Endodermal cell (in vitro differentiated cells): ENCODE results near the gene NUBPL. TPM values are rescaled to one million over a fixed set of nuclear protein-coding genes. Genes with fewer than 3 reads are reported as not detected.

Experiments
- DNase-seq: peaks from one replicate; pipeline ENCODE4 v3.0.0-alpha.2; 2017
- H3K27ac ChIP-seq: 2 replicates; pipeline ENCODE4 v1.5.1; 2013; ENCODE audit warnings: mild to moderate bottlenecking, low read depth, low read length, moderate library complexity
- H3K27me3 ChIP-seq: 2 replicates; pipeline ENCODE4 v1.6.1; 2013; ENCODE audit warnings: mild to moderate bottlenecking, low read length, moderate library complexity; ENCODE audit not compliant: insufficient read depth, control insufficient read depth, poor library complexity, severe bottlenecking
- H3K36me3 ChIP-seq: 2 replicates; pipeline ENCODE4 v1.7.0; 2013; ENCODE audit warnings: mild to moderate bottlenecking, low read length, moderate library complexity; ENCODE audit not compliant: control insufficient read depth, insufficient read depth
- H3K4me1 ChIP-seq: one replicate; pipeline ENCODE4 v1.7.0; 2013; ENCODE audit warnings: low read length; ENCODE audit not compliant: control insufficient read depth, insufficient read depth
- H3K4me3 ChIP-seq: 2 replicates; pipeline ENCODE4 v1.5.1; 2013; ENCODE audit warnings: mild to moderate bottlenecking, low read length, moderate library complexity
- H3K9ac ChIP-seq: 2 replicates; pipeline ENCODE4 v1.6.1; 2013; ENCODE audit warnings: mild to moderate bottlenecking, low read length, moderate library complexity; ENCODE audit not compliant: poor library complexity, severe bottlenecking; ENCODE audit errors: extremely low read depth
- H3K9me3 ChIP-seq: 2 replicates; pipeline ENCODE4 v1.6.1; 2013; ENCODE audit warnings: mild to moderate bottlenecking, low read length, moderate library complexity; ENCODE audit not compliant: control insufficient read depth
- H3K27ac Mint-ChIP-seq: 2 replicates; pipeline ENCODE4 v1.8.0; 2020; ENCODE audit warnings: mixed read lengths
- H3K27me3 Mint-ChIP-seq: 2 replicates; pipeline ENCODE4 v1.8.0; 2021; ENCODE audit warnings: mild to moderate bottlenecking, mixed read lengths; ENCODE audit not compliant: insufficient read depth
- H3K36me3 Mint-ChIP-seq: 2 replicates; pipeline ENCODE4 v1.8.0; 2020; ENCODE audit warnings: low read depth, mixed read lengths
- H3K4me1 Mint-ChIP-seq: 2 replicates; pipeline ENCODE4 v1.8.0; 2020; ENCODE audit warnings: mixed read lengths
- H3K4me3 Mint-ChIP-seq: 2 replicates; pipeline ENCODE4 v1.8.0; 2020; ENCODE audit warnings: mild to moderate bottlenecking, moderate library complexity, mixed read lengths
- H3K9me3 Mint-ChIP-seq: 2 replicates; pipeline ENCODE4 v1.8.0; 2020; ENCODE audit warnings: mild to moderate bottlenecking, mixed read lengths
- WGBS, 2 experiments: methylation state at CpG; one replicate each; pipeline versions ENCODE4 v1.1.5 to v1.1.7; 2013; ENCODE audit warnings: missing lambda C conversion rate in 2 of 2, mixed read lengths in 1 of 2; ENCODE audit not compliant: insufficient coverage in 1 of 2, insufficient read length in 1 of 2; 5-methylcytosine and 5-hydroxymethylcytosine counted together
- total RNA-seq, 2 donors: library from RNA; stranded (reverse); fragmentation: NEBNext Ultra II Directional in 1 of 2; extraction: Animal tissue kit (Norgen Biotek cat#: 25700) in 1 of 2; gene quantifications; 2 replicates in 1 of 2; 3 replicates in 1 of 2; pipeline ENCODE4 v1.2.1, GENCODE V29; 2021
- TF ChIP-seq, protein P1 (sequence below): fragments of 200-600 bp; sonication (generic); conservative IDR thresholded peaks from 2 replicates; pipeline ENCODE4 v1.5.0; 2021; ENCODE audit warnings: antibody characterized with exemption, mild to moderate bottlenecking

Gene NUBPL
- total RNA-seq, 2 donors from 2014 or later, result 12.2 to 14.0 TPM

DNA sequence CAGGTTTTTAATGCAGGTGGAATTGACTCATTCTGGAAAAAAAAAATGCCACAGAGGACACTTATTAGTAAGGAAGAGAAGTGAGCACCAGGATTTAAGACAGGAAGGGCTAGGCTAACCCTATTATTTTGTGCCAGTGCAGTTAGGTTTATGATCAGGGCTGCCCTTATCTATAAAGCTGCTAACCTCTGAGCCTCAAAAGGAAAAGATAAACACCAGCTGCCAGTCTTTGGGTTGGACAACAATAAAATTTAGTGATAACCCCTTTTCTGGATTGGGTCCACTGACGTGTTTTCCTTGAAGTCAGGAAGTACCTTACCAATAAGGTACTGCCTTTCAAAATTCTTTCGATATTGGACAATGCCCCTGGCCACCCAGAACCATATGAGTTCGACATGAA lies 128.9 kb downstream of the NUBPL start:
- 63 to 73% methylated on average over 2 to 3 of the region's 3 CpGs for WGBS, 2 experiments
- no peak for DNase-seq
- H3K27me3 Mint-ChIP-seq, result no peaks in the 10 kb centered on the region
- H3K27me3 ChIP-seq, result no peaks in the 10 kb centered on the region
- no peaks in the 10 kb centered on the region for H3K36me3 ChIP-seq
- H3K27ac ChIP-seq, result no peak overlapping the region
- TF ChIP-seq, protein P1, sequence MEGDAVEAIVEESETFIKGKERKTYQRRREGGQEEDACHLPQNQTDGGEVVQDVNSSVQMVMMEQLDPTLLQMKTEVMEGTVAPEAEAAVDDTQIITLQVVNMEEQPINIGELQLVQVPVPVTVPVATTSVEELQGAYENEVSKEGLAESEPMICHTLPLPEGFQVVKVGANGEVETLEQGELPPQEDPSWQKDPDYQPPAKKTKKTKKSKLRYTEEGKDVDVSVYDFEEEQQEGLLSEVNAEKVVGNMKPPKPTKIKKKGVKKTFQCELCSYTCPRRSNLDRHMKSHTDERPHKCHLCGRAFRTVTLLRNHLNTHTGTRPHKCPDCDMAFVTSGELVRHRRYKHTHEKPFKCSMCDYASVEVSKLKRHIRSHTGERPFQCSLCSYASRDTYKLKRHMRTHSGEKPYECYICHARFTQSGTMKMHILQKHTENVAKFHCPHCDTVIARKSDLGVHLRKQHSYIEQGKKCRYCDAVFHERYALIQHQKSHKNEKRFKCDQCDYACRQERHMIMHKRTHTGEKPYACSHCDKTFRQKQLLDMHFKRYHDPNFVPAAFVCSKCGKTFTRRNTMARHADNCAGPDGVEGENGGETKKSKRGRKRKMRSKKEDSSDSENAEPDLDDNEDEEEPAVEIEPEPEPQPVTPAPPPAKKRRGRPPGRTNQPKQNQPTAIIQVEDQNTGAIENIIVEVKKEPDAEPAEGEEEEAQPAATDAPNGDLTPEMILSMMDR, result no peak
- no peaks in the 10 kb centered on the region for H3K4me1 Mint-ChIP-seq
- H3K9me3 ChIP-seq, result no peaks in the 10 kb centered on the region
- H3K36me3 Mint-ChIP-seq, result no peaks in the 10 kb centered on the region
- no peak overlapping the region for H3K27ac Mint-ChIP-seq
- H3K9me3 Mint-ChIP-seq, result no peaks in the 10 kb centered on the region
- no peak overlapping the region for H3K4me3 ChIP-seq
- no peak overlapping the region for H3K4me3 Mint-ChIP-seq
- no peak overlapping the region for H3K9ac ChIP-seq
- no peaks in the 10 kb centered on the region for H3K4me1 ChIP-seq

GRCh38 chr14:31692376-31692781 lies 131.2 kb downstream of the NUBPL start:
- Mint-ChIP-seq H3K4me1 (peaks cover 4% of the 10 kb centered on the region), H3K36me3 (no peaks in the 10 kb centered on the region), H3K4me3 (no peak overlapping the region), H3K27ac (no peak overlapping the region), H3K27me3 (no peaks in the 10 kb centered on the region), H3K9me3 (no peaks in the 10 kb centered on the region)
- Histone ChIP-seq H3K9ac (no peak overlapping the region), H3K27me3 (no peaks in the 10 kb centered on the region), H3K27ac (no peak overlapping the region), H3K4me3 (no peak overlapping the region), H3K4me1 (no peaks in the 10 kb centered on the region), H3K9me3 (no peaks in the 10 kb centered on the region), H3K36me3 (no peaks in the 10 kb centered on the region)
- WGBS, 2 experiments, result 67 to 96% methylated on average over 1 of the region's 1 CpG
- TF ChIP-seq, protein P1, result no peak
- no peak for DNase-seq

GRCh38 chr14:31696378-31696777 lies 135.2 kb downstream of the NUBPL start:
- WGBS, 2 experiments, result 71 to 80% methylated on average over 4 of the region's 4 CpGs
- DNase-seq, result no peak
- no peak overlapping the region for H3K27ac Mint-ChIP-seq

More at GRCh38 chr14:31696378-31696777, 135.2 kb downstream of the NUBPL start:
- Histone ChIP-seq H3K27ac (no peak overlapping the region), H3K4me1 (no peaks in the 10 kb centered on the region), H3K9me3 (peaks cover 9% of the 10 kb centered on the region), H3K4me3 (no peak overlapping the region), H3K27me3 (no peaks in the 10 kb centered on the region), H3K9ac (no peak overlapping the region), H3K36me3 (no peaks in the 10 kb centered on the region)
- H3K4me3 Mint-ChIP-seq, result no peak overlapping the region
- H3K4me1 Mint-ChIP-seq, result peaks cover 4% of the 10 kb centered on the region
- TF ChIP-seq, protein P1, result no peak
- peaks cover 10% of the 10 kb centered on the region for H3K9me3 Mint-ChIP-seq
- H3K36me3 Mint-ChIP-seq, result peaks cover 6% of the 10 kb centered on the region
- no peaks in the 10 kb centered on the region for H3K27me3 Mint-ChIP-seq
